CD14-positive monocyte (primary cell): ENCODE results near the gene TNS4. TPM values are rescaled to one million over a fixed set of nuclear protein-coding genes. Genes with fewer than 3 reads are reported as not detected.

Experiments
- DNase-seq, 3 donors: peaks; one replicate each; pipeline ENCODE4 v3.0.0-alpha.2; 2011 to 2022
- H2AFZ ChIP-seq: 2 replicates; pipeline ENCODE4 v1.6.0; 2012; ENCODE audit warnings: mild to moderate bottlenecking, low read depth, low read length, inconsistent platforms; ENCODE audit not compliant: insufficient read depth, poor library complexity, severe bottlenecking
- H3K27ac ChIP-seq, 2 donors: 1 replicate in 1 of 2; 2 replicates in 1 of 2; pipeline ENCODE4 v1.5.1; 2012 to 2013; ENCODE audit warnings: low read length in 2 of 2, control low read depth in 1 of 2, inconsistent platforms in 1 of 2, low read depth in 1 of 2, mild to moderate bottlenecking in 1 of 2
- H3K27me3 ChIP-seq, 2 donors: one replicate each; pipeline versions ENCODE4 v1.6.0 to v1.6.1; 2011 to 2013; ENCODE audit warnings: low read length in 2 of 2; ENCODE audit not compliant: control insufficient read depth in 2 of 2, insufficient read depth in 2 of 2
- H3K36me3 ChIP-seq, 2 donors: replicated peaks in 1 of 2; 1 replicate in 1 of 2; 2 replicates in 1 of 2; pipeline versions ENCODE4 v1.5.1 to v1.6.1; 2012 to 2013; ENCODE audit warnings: low read length in 2 of 2, control low read depth in 1 of 2, inconsistent platforms in 1 of 2, mild to moderate bottlenecking in 1 of 2; ENCODE audit not compliant: insufficient read depth in 2 of 2, control insufficient read depth in 1 of 2
- H3K4me1 ChIP-seq, 2 donors: 1 replicate in 1 of 2; 2 replicates in 1 of 2; pipeline versions ENCODE4 v1.5.1 to v1.6.1; 2012 to 2013; ENCODE audit warnings: low read length in 2 of 2, control low read depth in 1 of 2, inconsistent platforms in 1 of 2, mild to moderate bottlenecking in 1 of 2, moderate library complexity in 1 of 2; ENCODE audit not compliant: insufficient read depth in 2 of 2, control insufficient read depth in 1 of 2
- H3K4me2 ChIP-seq: replicated peaks from 2 replicates; pipeline ENCODE3; 2012; ENCODE audit warnings: low read length, moderate library complexity, mild to moderate bottlenecking; ENCODE audit not compliant: poor library complexity, severe bottlenecking; ENCODE audit errors: extremely low read depth
- H3K4me3 ChIP-seq, 3 experiments: fragments of 200-600 bp in 1 of 3; sonication (generic) in 1 of 3; replicated peaks in 1 of 3; 1 replicate in 2 of 3; 2 replicates in 1 of 3; pipeline ENCODE4 v1.5.1; 2011 to 2013; ENCODE audit warnings: low read length in 3 of 3, mild to moderate bottlenecking in 3 of 3, control low read depth in 2 of 3, low read depth in 2 of 3, inconsistent platforms in 1 of 3, moderate library complexity in 1 of 3
- H3K79me2 ChIP-seq: 2 replicates; pipeline ENCODE4 v1.6.0; 2012; ENCODE audit warnings: mild to moderate bottlenecking, control low read depth, inconsistent platforms, low read length, moderate library complexity; ENCODE audit not compliant: insufficient read depth
- H3K9ac ChIP-seq: 2 replicates; pipeline ENCODE4 v1.6.0; 2017; ENCODE audit warnings: low read length, mild to moderate bottlenecking; ENCODE audit not compliant: insufficient read depth, poor library complexity, severe bottlenecking
- H3K9me3 ChIP-seq, 2 donors: replicated peaks in 1 of 2; 1 replicate in 1 of 2; 2 replicates in 1 of 2; pipeline versions ENCODE4 v1.5.1 to v1.6.1; 2012 to 2013; ENCODE audit warnings: low read length in 2 of 2, control low read depth in 1 of 2; ENCODE audit not compliant: control insufficient read depth in 1 of 2, insufficient read depth in 1 of 2
- H4K20me1 ChIP-seq: 2 replicates; pipeline ENCODE4 v1.6.0; 2012; ENCODE audit warnings: mild to moderate bottlenecking, low read length, control low read depth, moderate library complexity; ENCODE audit not compliant: insufficient read depth
- H3K27ac Mint-ChIP-seq, 7 donors: one replicate each; pipeline ENCODE4 v1.8.0; 2020; ENCODE audit warnings: mild to moderate bottlenecking in 7 of 7, mixed read lengths in 7 of 7, moderate library complexity in 6 of 7, inconsistent platforms in 2 of 7
- H3K27me3 Mint-ChIP-seq, 3 donors: one replicate each; pipeline ENCODE4 v1.8.0; 2021 to 2022; ENCODE audit warnings: low read depth in 3 of 3, mild to moderate bottlenecking in 3 of 3, mixed read lengths in 3 of 3, moderate library complexity in 3 of 3, inconsistent platforms in 1 of 3
- H3K36me3 Mint-ChIP-seq, 2 donors: one replicate each; pipeline ENCODE4 v1.8.0; 2020; ENCODE audit warnings: mixed read lengths in 2 of 2, inconsistent platforms in 1 of 2, mild to moderate bottlenecking in 1 of 2
- H3K4me1 Mint-ChIP-seq: one replicate; pipeline ENCODE4 v1.8.0; 2020; ENCODE audit warnings: mild to moderate bottlenecking, mixed read lengths
- H3K4me3 Mint-ChIP-seq, 2 donors: one replicate each; pipeline ENCODE4 v1.8.0; 2020; ENCODE audit warnings: mild to moderate bottlenecking in 2 of 2, mixed read lengths in 2 of 2, moderate library complexity in 1 of 2
- H3K9me3 Mint-ChIP-seq, 7 donors: one replicate each; pipeline ENCODE4 v1.8.0; 2020 to 2022; ENCODE audit warnings: mixed read lengths in 7 of 7, mild to moderate bottlenecking in 6 of 7, moderate library complexity in 6 of 7, inconsistent platforms in 2 of 7
- WGBS: methylation state at CpG from one replicate; pipeline ENCODE4 v1.1.5; 2013; ENCODE audit warnings: missing lambda C conversion rate; ENCODE audit not compliant: insufficient coverage; 5-methylcytosine and 5-hydroxymethylcytosine counted together
- intact Hi-C, 2 donors: fragments of 100-400 bp; cut with micrococcal nuclease; formaldehyde crosslinking; loops; one replicate each; pipeline versions ENCODE4 v1.15.0 to v1.15.1; 2023
- polyA plus RNA-seq, 3 donors: library from polyadenylated mRNA; depleted of rRNA in 1 of 3; unstranded in 2 of 3; stranded (reverse) in 1 of 3; fragments of 300-500 nt in 2 of 3; fragments of >200 nt in 1 of 3; fragmentation: Illumina TruSeq in 2 of 3; gene quantifications; 1 replicate in 2 of 3; 2 replicates in 1 of 3; pipeline ENCODE4 v1.2.3, GENCODE V29; 2012 to 2021
- TF ChIP-seq, protein P1 (sequence below): fragments of 200-600 bp; IDR thresholded peaks from one replicate; pipeline ENCODE4 v1.8.0; 2022; ENCODE audit warnings: antibody characterized with exemption, mild to moderate bottlenecking

The TNS4 gene
- polyA plus RNA-seq, 3 donors = not detected

- Mint-ChIP-seq H3K9me3 (no peaks in the 10 kb centered on the region), H3K27ac (no peak overlapping the region), H3K36me3 (no peaks in the 10 kb centered on the region), H3K4me3 (no peak overlapping the region), H3K27me3 (peaks cover 8 to 10% (median 8%) of the 10 kb centered on the region in 3 donors), H3K4me1 (peaks cover 13% of the 10 kb centered on the region)
- H3K79me2 ChIP-seq = no peaks in the 10 kb centered on the region
- TF ChIP-seq, protein P1, sequence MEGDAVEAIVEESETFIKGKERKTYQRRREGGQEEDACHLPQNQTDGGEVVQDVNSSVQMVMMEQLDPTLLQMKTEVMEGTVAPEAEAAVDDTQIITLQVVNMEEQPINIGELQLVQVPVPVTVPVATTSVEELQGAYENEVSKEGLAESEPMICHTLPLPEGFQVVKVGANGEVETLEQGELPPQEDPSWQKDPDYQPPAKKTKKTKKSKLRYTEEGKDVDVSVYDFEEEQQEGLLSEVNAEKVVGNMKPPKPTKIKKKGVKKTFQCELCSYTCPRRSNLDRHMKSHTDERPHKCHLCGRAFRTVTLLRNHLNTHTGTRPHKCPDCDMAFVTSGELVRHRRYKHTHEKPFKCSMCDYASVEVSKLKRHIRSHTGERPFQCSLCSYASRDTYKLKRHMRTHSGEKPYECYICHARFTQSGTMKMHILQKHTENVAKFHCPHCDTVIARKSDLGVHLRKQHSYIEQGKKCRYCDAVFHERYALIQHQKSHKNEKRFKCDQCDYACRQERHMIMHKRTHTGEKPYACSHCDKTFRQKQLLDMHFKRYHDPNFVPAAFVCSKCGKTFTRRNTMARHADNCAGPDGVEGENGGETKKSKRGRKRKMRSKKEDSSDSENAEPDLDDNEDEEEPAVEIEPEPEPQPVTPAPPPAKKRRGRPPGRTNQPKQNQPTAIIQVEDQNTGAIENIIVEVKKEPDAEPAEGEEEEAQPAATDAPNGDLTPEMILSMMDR = no peak
- intact Hi-C loops = loop anchor here (10.0 kb wide), 2 partner anchors 133 to 233 kb away; partner anchors contain the start of gene RARA (in 1 of the 2)
- H3K9ac ChIP-seq = no peak overlapping the region
- H3K4me3 ChIP-seq = no peak overlapping the region
- H3K9me3 ChIP-seq = no peaks in the 10 kb centered on the region
- no peaks in the 10 kb centered on the region for H3K36me3 ChIP-seq
- no peak overlapping the region for H3K27ac ChIP-seq
- H3K4me2 ChIP-seq = no peak overlapping the region
- no peaks in the 10 kb centered on the region for H4K20me1 ChIP-seq
- DNase-seq = no peak
- H3K27me3 ChIP-seq = no peaks in the 10 kb centered on the region
- H2AFZ ChIP-seq = no peak overlapping the region
- 88% methylated on average over 12 of the region's 15 CpGs for WGBS
- H3K4me1 ChIP-seq = peaks cover 0 to 4% of the 10 kb centered on the region in 2 donors
Observed at GRCh38 chr17:40538019-40538935, 36.9 kb upstream of the TNS4 start.

DNA sequence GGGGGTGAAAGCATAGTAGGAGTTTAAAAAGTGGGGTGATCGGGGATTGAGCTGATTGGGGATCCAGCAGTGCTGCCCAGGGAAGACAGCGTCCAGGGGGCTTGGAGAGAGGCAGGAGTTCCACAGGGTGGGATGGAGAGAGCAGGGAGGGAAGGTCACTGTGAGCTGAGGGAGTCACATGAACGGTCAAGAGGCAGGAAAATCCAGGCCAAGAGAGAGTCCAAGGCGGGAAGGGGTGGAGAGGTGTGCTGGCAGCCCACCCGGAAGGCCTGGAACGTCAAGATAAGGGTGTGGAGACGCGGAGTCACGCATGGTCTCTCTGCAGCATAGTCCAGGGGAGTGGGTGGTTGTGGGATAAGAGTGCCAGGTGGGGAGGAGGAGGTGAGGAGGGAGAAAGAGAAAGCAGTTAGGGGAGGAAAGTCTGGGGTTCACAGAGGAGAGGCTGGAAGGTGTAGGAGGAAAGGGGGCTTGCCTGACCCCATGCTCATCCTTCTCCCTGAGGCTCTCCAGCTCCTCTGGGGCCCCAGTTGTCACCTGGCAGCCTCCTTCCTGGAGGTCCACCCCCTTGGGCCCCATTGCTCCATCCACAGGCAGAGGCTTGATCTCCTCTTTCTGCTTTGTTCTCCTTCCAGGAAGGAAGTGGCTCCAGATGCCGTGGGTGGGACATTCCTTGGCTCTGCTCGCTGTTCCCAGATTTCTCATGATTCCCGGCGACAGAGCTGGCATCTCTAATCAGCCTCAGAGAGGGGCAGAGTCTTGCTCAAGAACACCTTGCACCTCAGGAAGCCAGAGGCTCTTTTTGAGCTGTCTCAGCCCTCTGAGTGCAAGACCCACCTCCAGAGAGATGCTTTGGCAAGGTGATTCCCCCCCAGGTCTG is 35.1 kb upstream of the TNS4 start:
- Histone ChIP-seq H3K36me3 (no peaks in the 10 kb centered on the region), H3K9me3 (no peaks in the 10 kb centered on the region), H3K4me1 (peaks cover 0 to 8% of the 10 kb centered on the region in 2 donors), H3K4me2 (no peak overlapping the region), H3K9ac (no peak overlapping the region), H3K27ac (no peak overlapping the region), H4K20me1 (no peaks in the 10 kb centered on the region), H2AFZ (no peak overlapping the region), H3K27me3 (no peaks in the 10 kb centered on the region), H3K79me2 (no peaks in the 10 kb centered on the region), H3K4me3 (no peak overlapping the region)
- 74% methylated on average over 11 of the region's 13 CpGs for WGBS
- Mint-ChIP-seq H3K27me3 (peaks cover 4 to 11% (median 10%) of the 10 kb centered on the region in 3 donors), H3K4me3 (no peak overlapping the region), H3K9me3 (no peaks in the 10 kb centered on the region), H3K36me3 (no peaks in the 10 kb centered on the region), H3K4me1 (peaks cover 15% of the 10 kb centered on the region), H3K27ac (peak overlapping the region in 1 of 7 donors; percentile 13)
- TF ChIP-seq, protein P1 = no peak
- intact Hi-C loops = loop anchor here (10.0 kb wide), 2 partner anchors 132 to 232 kb away; partner anchors contain the start of gene RARA (in 1 of the 2)
- no peak for DNase-seq
